Caco-2 (cell line): ENCODE results near the gene PROP1. TPM values are rescaled to one million over a fixed set of nuclear protein-coding genes. Genes with fewer than 3 reads are reported as not detected.

Experiments used
- BruUV-seq: library from RNA; stranded (reverse); fragments of 400-500 nt; replicated peaks from 2 replicates; lab custom pipeline; 2021; lab: Mats Ljungman, UMichigan
- CTCF ChIA-PET: fragments of 300-600 bp; sonication (Branson Sonifier 250); formaldehyde crosslinking; loops from one replicate; lab custom pipeline; 2022; ENCODE audit warnings: antibody characterized with exemption; lab: Charles Lee
- POLR2A ChIA-PET: fragments of 300-600 bp; sonication (Branson Sonifier 250); formaldehyde crosslinking; loops from one replicate; lab custom pipeline; 2022; ENCODE audit warnings: antibody characterized with exemption; lab: Charles Lee
- DNase-seq, 2 experiments: peaks; one replicate each; pipeline versions ENCODE4 v3.0.0 to v3.0.0-alpha.2; 2020 to 2022
- H3K27me3 ChIP-seq: replicated peaks from 2 replicates; pipeline ENCODE4 v1.6.0; 2011; ENCODE audit warnings: low read length; ENCODE audit not compliant: control insufficient read depth, insufficient read depth
- H3K36me3 ChIP-seq: 2 replicates; pipeline ENCODE4 v1.5.1; 2011; ENCODE audit warnings: low read length; ENCODE audit not compliant: control insufficient read depth, insufficient read depth
- H3K4me1 ChIP-seq: fragments of 250-450 bp; sonication (Bioruptor Pico); 2 replicates; pipeline ENCODE4 v1.5.1; 2020; ENCODE audit warnings: mild to moderate bottlenecking
- H3K4me3 ChIP-seq: 2 replicates; pipeline ENCODE4 v1.5.1; 2011; ENCODE audit warnings: low read depth, mild to moderate bottlenecking, control low read depth, low read length
- H3K9me3 ChIP-seq: fragments of 250-450 bp; sonication (Bioruptor Pico); 2 replicates; pipeline ENCODE4 v1.5.1; 2020; ENCODE audit warnings: mild to moderate bottlenecking, moderate library complexity
- H3K27ac Mint-ChIP-seq: one replicate; pipeline ENCODE4 v1.8.0; 2022; ENCODE audit warnings: mixed read lengths; ENCODE audit not compliant: unreplicated experiment
- H3K27me3 Mint-ChIP-seq: one replicate; pipeline ENCODE4 v1.8.0; 2022; ENCODE audit warnings: mixed read lengths; ENCODE audit not compliant: insufficient read depth, unreplicated experiment
- H3K36me3 Mint-ChIP-seq: one replicate; pipeline ENCODE4 v1.8.0; 2022; ENCODE audit warnings: mild to moderate bottlenecking, mixed read lengths; ENCODE audit not compliant: insufficient read depth, unreplicated experiment
- H3K4me1 Mint-ChIP-seq: one replicate; pipeline ENCODE4 v1.8.0; 2022; ENCODE audit warnings: low read depth, mixed read lengths; ENCODE audit not compliant: unreplicated experiment
- H3K4me3 Mint-ChIP-seq: one replicate; pipeline ENCODE4 v1.8.0; 2022; ENCODE audit warnings: mild to moderate bottlenecking, moderate library complexity, mixed read lengths; ENCODE audit not compliant: unreplicated experiment
- H3K9me3 Mint-ChIP-seq: one replicate; pipeline ENCODE4 v1.8.0; 2022; ENCODE audit warnings: mixed read lengths; ENCODE audit not compliant: unreplicated experiment
- CTCF ChIP-seq, 2 experiments: fragments of 200-600 bp in 1 of 2; IDR thresholded peaks; 1 replicate in 1 of 2; 2 replicates in 1 of 2; pipeline versions ENCODE4 v1.5.1 to v1.8.0; 2011 to 2022; ENCODE audit warnings: antibody characterized with exemption in 1 of 2, control low read depth in 1 of 2, inconsistent platforms in 1 of 2, low read depth in 1 of 2, low read length in 1 of 2, mild to moderate bottlenecking in 1 of 2, moderate library complexity in 1 of 2; ENCODE audit not compliant: insufficient read depth in 1 of 2, severe bottlenecking in 1 of 2, unreplicated experiment in 1 of 2
- intact Hi-C: fragments of 100-400 bp; cut with micrococcal nuclease; formaldehyde crosslinking; loops from one replicate; pipeline ENCODE4 v1.10.0; 2022; ENCODE audit not compliant: unreplicated experiment
- total RNA-seq: library from RNA; stranded (reverse); gene quantifications from 2 replicates; pipeline ENCODE4 v1.2.3, GENCODE V29; 2022

Gene PROP1
- total RNA-seq, 1 experiment from 2014 or later, result not detected

- no peak overlapping the region for H3K4me3 ChIP-seq
- Mint-ChIP-seq H3K4me1 (no peaks in the 10 kb centered on the region), H3K4me3 (no peak overlapping the region), H3K27me3 (no peaks in the 10 kb centered on the region), H3K27ac (no peak overlapping the region), H3K9me3 (peaks cover 7% of the 10 kb centered on the region), H3K36me3 (peaks cover 8% of the 10 kb centered on the region)
- ChIA-PET POLR2A (no interaction called here), CTCF (no interaction called here)
- no peaks in the 10 kb centered on the region for H3K27me3 ChIP-seq
- TF ChIP-seq CTCF (IDR thresholded peaks at IDR 0.05; ENCODE audit: insufficient read depth in 1 of 2, low read depth in 1 of 2, low read length in 1 of 2, severe bottlenecking in 1 of 2, unreplicated experiment in 1 of 2), result no peak
- no peaks in the 10 kb centered on the region for H3K9me3 ChIP-seq
- DNase-seq, result no peak
- no peaks in the 10 kb centered on the region for H3K4me1 ChIP-seq
- BruUV-seq, result no TSS peak
- H3K36me3 ChIP-seq, result no peaks in the 10 kb centered on the region
- intact Hi-C loops, result no loop called here
These were observed 31.6 kb downstream of the PROP1 start for GRCh38 chr5:177964471-177964870.

- peaks cover 7% of the 10 kb centered on the region for H3K9me3 Mint-ChIP-seq
- POLR2A ChIA-PET, result no interaction called here
- Histone ChIP-seq H3K4me1 (0 out of 2 replicates have a peak, but pooled peaks cover 2% of the 10 kb centered on the region), H3K9me3 (no peaks in the 10 kb centered on the region), H3K27me3 (no peaks in the 10 kb centered on the region), H3K36me3 (no peaks in the 10 kb centered on the region), H3K4me3 (no peak overlapping the region)
- CTCF ChIA-PET, result no interaction called here
- intact Hi-C loops, result no loop called here
- no peaks in the 10 kb centered on the region for H3K27me3 Mint-ChIP-seq
- no peak for DNase-seq
- no peak overlapping the region for H3K27ac Mint-ChIP-seq
- no peak overlapping the region for H3K4me3 Mint-ChIP-seq
- TF ChIP-seq CTCF (IDR thresholded peaks at IDR 0.05; ENCODE audit: insufficient read depth in 1 of 2, low read depth in 1 of 2, low read length in 1 of 2, severe bottlenecking in 1 of 2, unreplicated experiment in 1 of 2), result no peak
- no peaks in the 10 kb centered on the region for H3K4me1 Mint-ChIP-seq
- H3K36me3 Mint-ChIP-seq, result peaks cover 8% of the 10 kb centered on the region
- BruUV-seq, result no TSS peak
These were observed 32.1 kb downstream of the PROP1 start for GRCh38 chr5:177963966-177964365.

- TF ChIP-seq CTCF (IDR thresholded peaks at IDR 0.05; ENCODE audit: insufficient read depth in 1 of 2, low read depth in 1 of 2, low read length in 1 of 2, severe bottlenecking in 1 of 2, unreplicated experiment in 1 of 2), result no peak
- Mint-ChIP-seq H3K4me1 (no peaks in the 10 kb centered on the region), H3K27me3 (no peaks in the 10 kb centered on the region)
These were observed 36.7 kb downstream of the PROP1 start for GRCh38 chr5:177959315-177959714.

More at GRCh38 chr5:177959315-177959714, 36.7 kb downstream of the PROP1 start:
- no peaks in the 10 kb centered on the region for H3K27me3 ChIP-seq
- ChIA-PET POLR2A (no interaction called here), CTCF (no interaction called here)
- H3K9me3 ChIP-seq, result no peaks in the 10 kb centered on the region
- no peak overlapping the region for H3K4me3 ChIP-seq
- H3K36me3 ChIP-seq, result no peaks in the 10 kb centered on the region
- no TSS peak for BruUV-seq
- peaks cover 7% of the 10 kb centered on the region for H3K9me3 Mint-ChIP-seq
- H3K4me3 Mint-ChIP-seq, result no peak overlapping the region
- peaks cover 8% of the 10 kb centered on the region for H3K36me3 Mint-ChIP-seq
- DNase-seq, result no peak
- H3K4me1 ChIP-seq, result peaks cover 7% of the 10 kb centered on the region; the same call in 1 of the 2 replicates
- H3K27ac Mint-ChIP-seq, result no peak overlapping the region
- intact Hi-C loops, result no loop called here
